Right lobe of liver (tissue), 4 donors: Measurements from ENCODE around the gene PDLIM5.

Experiments used
- CTCF ChIP-seq, 4 donors: fragments of 200-600 bp in 3 of 4; fragments of 450-650 bp in 1 of 4; IDR thresholded peaks; one replicate each; pipeline versions ENCODE4 v1.5.1 to v1.8.0; 2016 to 2022; ENCODE audit warnings: antibody characterized with exemption in 4 of 4, mild to moderate bottlenecking in 2 of 4
- POLR2A ChIP-seq: fragments of 450-650 bp; IDR thresholded peaks from one replicate; pipeline ENCODE4 v1.6.1; 2017; ENCODE audit warnings: antibody characterized with exemption, mild to moderate bottlenecking
- donor health status: DM: no; HTN: no; CAD: no.
- donor health status: DM: no; HTN: no; CAD: no.
- donor health status: DM: no; HTN: yes; CAD: no.

DNA sequence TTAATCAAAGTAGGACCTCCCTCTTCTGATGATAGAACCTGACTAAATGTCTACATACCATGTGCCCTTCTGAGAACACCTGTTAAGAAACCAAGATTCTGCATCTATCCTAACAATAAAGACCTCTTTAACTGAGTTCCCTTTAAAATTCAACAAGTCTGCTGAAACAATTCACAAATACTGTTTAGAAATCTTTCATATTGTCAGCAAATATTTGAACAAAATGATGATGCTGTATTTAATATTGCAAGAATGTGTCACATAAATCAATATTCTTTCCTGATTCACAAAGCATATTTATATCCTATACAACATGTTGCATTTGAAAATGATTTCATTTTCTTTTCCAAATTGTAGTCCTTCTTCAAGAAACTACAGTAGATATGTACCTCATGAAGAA is 246.4 kb downstream of the PDLIM5 start:
- no peak for TF ChIP-seq CTCF (IDR thresholded peaks at IDR 0.05)
- no peak for TF ChIP-seq POLR2A
